Erythroblast (primary cell): ENCODE measurements around the gene ANTXR1.

Source experiments
- GATA1 ChIP-seq: IDR thresholded peaks from 2 replicates; pipeline ENCODE4 v1.6.1; 2011; ENCODE audit warnings: low read depth, mild to moderate bottlenecking, control low read depth, low read length, moderate library complexity
- POLR2A ChIP-seq: IDR thresholded peaks from 2 replicates; pipeline ENCODE4 v1.6.1; 2011; ENCODE audit warnings: mild to moderate bottlenecking, low read length

GRCh38 chr2:69102041-69102593 lies 89.1 kb downstream of the ANTXR1 start:
- no peak for TF ChIP-seq POLR2A
- no peak for TF ChIP-seq GATA1
